Ectodermal cell (in vitro differentiated cells): ENCODE measurements around the gene PANX1.

Source experiments
- H3K27ac ChIP-seq: 2 replicates; pipeline ENCODE4 v1.7.0; 2013; ENCODE audit warnings: mild to moderate bottlenecking, low read depth, low read length; ENCODE audit not compliant: insufficient read depth, poor library complexity, severe bottlenecking
- H3K27me3 ChIP-seq: 2 replicates; pipeline ENCODE4 v1.7.0; 2013; ENCODE audit warnings: mild to moderate bottlenecking, low read length; ENCODE audit not compliant: insufficient read depth, control insufficient read depth, poor library complexity, severe bottlenecking
- H3K36me3 ChIP-seq: one replicate; pipeline ENCODE4 v1.7.0; 2013; ENCODE audit warnings: low read length; ENCODE audit not compliant: control insufficient read depth, insufficient read depth
- H3K4me1 ChIP-seq: one replicate; pipeline ENCODE4 v1.7.0; 2013; ENCODE audit warnings: low read length; ENCODE audit not compliant: control insufficient read depth, insufficient read depth
- H3K4me3 ChIP-seq: 2 replicates; pipeline ENCODE4 v1.7.0; 2013; ENCODE audit warnings: low read depth, low read length, control low read depth; ENCODE audit not compliant: insufficient read depth
- H3K9me3 ChIP-seq: 2 replicates; pipeline ENCODE4 v1.7.0; 2013; ENCODE audit warnings: mild to moderate bottlenecking, low read length, moderate library complexity; ENCODE audit not compliant: control insufficient read depth
- WGBS, 2 experiments: methylation state at CpG; one replicate each; pipeline ENCODE4 v1.1.7; 2013; ENCODE audit warnings: missing lambda C conversion rate in 2 of 2; 5-methylcytosine and 5-hydroxymethylcytosine counted together

Gene PANX1

DNA sequence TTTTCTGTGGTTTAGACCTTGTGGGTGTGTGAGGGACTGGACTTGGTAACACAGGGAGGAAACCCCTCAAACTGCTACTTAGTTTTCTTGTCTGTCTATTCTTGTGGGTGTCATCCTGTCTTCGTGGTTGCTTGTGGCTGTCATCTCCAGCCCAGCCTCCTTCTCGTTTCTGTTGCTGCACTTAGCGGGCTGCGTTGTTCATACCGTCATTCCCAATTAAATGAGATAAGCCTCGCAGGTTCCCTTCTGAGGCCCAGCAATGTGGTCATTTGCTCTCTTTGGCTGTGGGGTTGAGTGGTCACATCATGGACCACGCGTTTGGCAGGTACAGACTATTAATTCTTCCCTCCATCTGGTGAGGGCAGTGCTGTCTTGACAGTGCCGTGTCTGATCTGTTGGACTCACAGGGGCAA is 18.8 kb downstream of the PANX1 start:
- H3K27me3 ChIP-seq = no peaks in the 10 kb centered on the region
- 86% methylated on average over 9 of the region's 9 CpGs for WGBS, 2 experiments
- peaks cover 30% of the 10 kb centered on the region for H3K4me1 ChIP-seq
- H3K36me3 ChIP-seq = no peaks in the 10 kb centered on the region
- H3K4me3 ChIP-seq = no peak overlapping the region
- H3K9me3 ChIP-seq = no peaks in the 10 kb centered on the region
- H3K27ac ChIP-seq = no peak overlapping the region

GRCh38 chr11:94148189-94148588 is 19.5 kb downstream of the PANX1 start:
- no peaks in the 10 kb centered on the region for H3K36me3 ChIP-seq
- H3K27me3 ChIP-seq = no peaks in the 10 kb centered on the region
- no peak overlapping the region for H3K4me3 ChIP-seq
- H3K4me1 ChIP-seq = peaks cover 26% of the 10 kb centered on the region
- 90 to 95% methylated on average over 2 of the region's 2 CpGs for WGBS, 2 experiments
- H3K9me3 ChIP-seq = no peaks in the 10 kb centered on the region
- no peak overlapping the region for H3K27ac ChIP-seq

- H3K4me3 ChIP-seq = no peak overlapping the region
- no peaks in the 10 kb centered on the region for H3K27me3 ChIP-seq
- H3K9me3 ChIP-seq = no peaks in the 10 kb centered on the region
- 87 to 90% methylated on average over 3 of the region's 3 CpGs for WGBS, 2 experiments
- H3K27ac ChIP-seq = no peak overlapping the region
- H3K4me1 ChIP-seq = peaks cover 26% of the 10 kb centered on the region
- H3K36me3 ChIP-seq = no peaks in the 10 kb centered on the region
These were observed 20.9 kb downstream of the PANX1 start for GRCh38 chr11:94149431-94150017.

DNA sequence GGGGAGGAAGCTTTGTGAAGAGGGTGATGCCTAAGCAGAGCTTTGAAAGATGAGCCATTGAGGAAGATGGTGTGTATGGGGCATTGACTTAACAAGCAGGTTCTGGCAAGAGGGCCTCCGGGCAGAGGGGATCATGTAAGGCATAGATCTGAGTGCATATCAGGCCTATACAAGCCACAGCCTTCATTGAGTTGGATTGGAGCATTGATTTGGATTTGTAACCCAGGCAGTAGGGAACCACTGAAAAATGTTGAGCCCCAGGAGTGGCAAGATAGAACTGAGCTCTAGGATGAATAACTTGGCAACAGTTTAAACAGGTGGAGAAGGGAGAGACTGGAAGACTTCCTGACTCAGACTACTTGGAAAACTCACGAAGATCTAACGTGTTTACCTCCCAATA is 21.4 kb downstream of the PANX1 start:
- Histone ChIP-seq H3K27ac (no peak overlapping the region), H3K4me1 (peaks cover 26% of the 10 kb centered on the region), H3K9me3 (no peaks in the 10 kb centered on the region), H3K4me3 (no peak overlapping the region), H3K36me3 (no peaks in the 10 kb centered on the region), H3K27me3 (no peaks in the 10 kb centered on the region)
- 89 to 97% methylated on average over 3 of the region's 3 CpGs for WGBS, 2 experiments

GRCh38 chr11:94150704-94151685 is 22.4 kb downstream of the PANX1 start:
- H3K4me3 ChIP-seq = no peak overlapping the region
- no peak overlapping the region for H3K27ac ChIP-seq
- H3K27me3 ChIP-seq = no peaks in the 10 kb centered on the region
- 94 to 100% methylated on average over 3 to 4 of the region's 4 CpGs for WGBS, 2 experiments
- H3K36me3 ChIP-seq = no peaks in the 10 kb centered on the region
- H3K9me3 ChIP-seq = no peaks in the 10 kb centered on the region
- H3K4me1 ChIP-seq = peaks cover 26% of the 10 kb centered on the region

- H3K27ac ChIP-seq = no peak overlapping the region
- H3K27me3 ChIP-seq = no peaks in the 10 kb centered on the region
- peaks cover 26% of the 10 kb centered on the region for H3K4me1 ChIP-seq
- 75 to 95% methylated on average over 5 to 6 of the region's 6 CpGs for WGBS, 2 experiments
- H3K36me3 ChIP-seq = peaks cover 3% of the 10 kb centered on the region
- H3K4me3 ChIP-seq = no peak overlapping the region
- no peaks in the 10 kb centered on the region for H3K9me3 ChIP-seq
These were observed 23.4 kb downstream of the PANX1 start for GRCh38 chr11:94151903-94152677.

- H3K9me3 ChIP-seq = no peaks in the 10 kb centered on the region
- H3K27ac ChIP-seq = no peak overlapping the region
- H3K27me3 ChIP-seq = no peaks in the 10 kb centered on the region
- H3K4me1 ChIP-seq = peaks cover 21% of the 10 kb centered on the region
- WGBS, 2 experiments = 85% methylated on average over 6 of the region's 6 CpGs
- H3K4me3 ChIP-seq = no peak overlapping the region
- peaks cover 3% of the 10 kb centered on the region for H3K36me3 ChIP-seq
These were observed 24.0 kb downstream of the PANX1 start for GRCh38 chr11:94152678-94153065.

DNA sequence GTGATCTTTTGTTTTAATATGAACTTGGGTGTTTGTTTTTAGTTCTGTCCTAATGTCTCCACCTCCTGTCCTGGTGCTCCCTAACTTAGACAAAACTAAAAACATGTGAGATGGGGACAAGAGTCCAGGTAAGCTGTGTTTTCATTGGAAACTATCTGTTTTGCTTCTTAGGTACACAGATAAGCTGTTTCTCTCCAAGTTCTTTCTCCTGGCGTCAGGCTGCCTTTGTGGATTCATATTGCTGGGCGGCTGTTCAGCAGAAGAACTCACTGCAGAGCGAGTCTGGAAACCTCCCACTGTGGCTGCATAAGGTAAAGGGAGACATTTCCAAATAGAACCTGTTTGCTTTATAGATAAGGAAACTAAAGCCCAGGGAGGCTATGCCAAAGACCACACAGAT is 24.7 kb downstream of the PANX1 start:
- H3K27ac ChIP-seq = no peak overlapping the region
- 89 to 93% methylated on average over 3 of the region's 3 CpGs for WGBS, 2 experiments
- no peak overlapping the region for H3K4me3 ChIP-seq
- no peaks in the 10 kb centered on the region for H3K9me3 ChIP-seq
- peaks cover 3% of the 10 kb centered on the region for H3K36me3 ChIP-seq
- peaks cover 21% of the 10 kb centered on the region for H3K4me1 ChIP-seq
- no peaks in the 10 kb centered on the region for H3K27me3 ChIP-seq

- H3K27ac ChIP-seq = no peak overlapping the region
- 77 to 93% methylated on average over 2 to 3 of the region's 3 CpGs for WGBS, 2 experiments
- no peaks in the 10 kb centered on the region for H3K27me3 ChIP-seq
- no peaks in the 10 kb centered on the region for H3K9me3 ChIP-seq
- H3K36me3 ChIP-seq = peaks cover 3% of the 10 kb centered on the region
- no peak overlapping the region for H3K4me3 ChIP-seq
- H3K4me1 ChIP-seq = peaks cover 16% of the 10 kb centered on the region
These were observed 25.6 kb downstream of the PANX1 start for GRCh38 chr11:94154095-94154856.
